Activated T-helper 1 cell treated with Interleukin-2 at 50 U/mL for 16 hours (primary cell): Measurements from ENCODE around the gene KCNJ14.

Experiments
- DNase-seq: peaks from one replicate; pipeline ENCODE4 v3.0.0-alpha.2; 2020; ENCODE audit warnings: low read depth

Gene KCNJ14

GRCh38 chr19:48445606-48446481 lies 9.5 kb upstream of the KCNJ14 start, which contains the start of gene GRWD1:
Gene GRWD1, plus strand, starts transcription at chr19:48445983. Its CDS starts 23 bp downstream, at chr19:48446006.
- DNase-seq, result peak; percentile 90

- DNase-seq, result no peak
These were observed 8.8 kb upstream of the KCNJ14 start for GRCh38 chr19:48446579-48446978.

- DNase-seq, result no peak
These were observed 6.8 kb upstream of the KCNJ14 start for GRCh38 chr19:48448563-48448962.

- DNase-seq, result no peak
These were observed 4.9 kb upstream of the KCNJ14 start for GRCh38 chr19:48450441-48450840.

GRCh38 chr19:48450863-48451262 lies 4.5 kb upstream of the KCNJ14 start:
- DNase-seq, result no peak

GRCh38 chr19:48451624-48452023 lies 3.8 kb upstream of the KCNJ14 start:
- DNase-seq, result no peak

- DNase-seq, result no peak
These were observed 2.8 kb upstream of the KCNJ14 start for GRCh38 chr19:48452289-48453190.

- DNase-seq, result no peak
These were observed 1.1 kb upstream of the KCNJ14 start for GRCh38 chr19:48454150-48454730.

GRCh38 chr19:48455908-48456562 lies 661 bp downstream of the KCNJ14 start:
- DNase-seq, result no peak

- DNase-seq, result no peak
These were observed 1.5 kb downstream of the KCNJ14 start for GRCh38 chr19:48456864-48457263.

GRCh38 chr19:48458016-48458415 lies 2.6 kb downstream of the KCNJ14 start:
- no peak for DNase-seq

GRCh38 chr19:48461651-48461981 lies 6.2 kb downstream of the KCNJ14 start:
- DNase-seq, result no peak

GRCh38 chr19:48461982-48462655 lies 6.7 kb downstream of the KCNJ14 start:
- no peak for DNase-seq

- DNase-seq, result no peak
These were observed 9.8 kb downstream of the KCNJ14 start for GRCh38 chr19:48465215-48465614.

GRCh38 chr19:48466561-48467325 lies 11.4 kb downstream of the KCNJ14 start:
- no peak for DNase-seq

GRCh38 chr19:48468772-48469288 lies 13.5 kb downstream of the KCNJ14 start:
- DNase-seq, result peak; percentile 100

GRCh38 chr19:48469289-48469881 lies 14.0 kb downstream of the KCNJ14 start, which contains the start of gene CYTH2:
Gene CYTH2, plus strand, starts transcription at chr19:48469369. Its CDS starts 139 bp downstream, at chr19:48469508.
- peak; percentile 65 for DNase-seq

GRCh38 chr19:48469934-48470680 lies 14.7 kb downstream of the KCNJ14 start:
- no peak for DNase-seq

- DNase-seq, result no peak
These were observed 15.5 kb downstream of the KCNJ14 start for GRCh38 chr19:48470856-48471255.
